Brain pericyte (primary cell): Measurements from ENCODE around the gene CLDN24.
"Not testable (repeated sequence)": the region's sequence is repeated elsewhere in the genome, so short reads cannot be mapped to it uniquely, and the experiment has no call there.

Experiments used
- DNase-seq: peaks from one replicate; pipeline ENCODE4 v3.0.0-alpha.2; 2012; ENCODE audit warnings: low read depth, low spot score

Gene CLDN24

DNA sequence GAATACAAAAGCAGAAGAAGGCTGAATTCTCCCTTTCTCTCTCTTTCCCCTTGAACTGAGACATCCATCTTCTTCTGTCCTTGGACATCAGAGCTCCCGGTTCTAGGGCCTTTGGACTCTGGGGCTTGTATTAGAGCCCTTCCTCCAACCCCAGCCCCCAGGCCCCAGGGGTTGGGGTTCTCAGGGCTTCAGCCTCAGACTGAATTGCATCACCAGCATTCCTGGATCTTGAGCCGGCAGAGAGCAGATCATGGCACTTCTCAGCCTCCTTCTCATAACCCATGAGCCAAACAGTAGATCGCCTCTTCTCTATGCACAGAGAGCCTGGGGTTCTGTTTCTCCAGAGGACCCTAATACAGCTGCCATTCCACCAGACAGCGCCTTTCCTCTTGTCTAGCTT is 25.3 kb upstream of the CLDN24 start:
- no peak for DNase-seq

DNA sequence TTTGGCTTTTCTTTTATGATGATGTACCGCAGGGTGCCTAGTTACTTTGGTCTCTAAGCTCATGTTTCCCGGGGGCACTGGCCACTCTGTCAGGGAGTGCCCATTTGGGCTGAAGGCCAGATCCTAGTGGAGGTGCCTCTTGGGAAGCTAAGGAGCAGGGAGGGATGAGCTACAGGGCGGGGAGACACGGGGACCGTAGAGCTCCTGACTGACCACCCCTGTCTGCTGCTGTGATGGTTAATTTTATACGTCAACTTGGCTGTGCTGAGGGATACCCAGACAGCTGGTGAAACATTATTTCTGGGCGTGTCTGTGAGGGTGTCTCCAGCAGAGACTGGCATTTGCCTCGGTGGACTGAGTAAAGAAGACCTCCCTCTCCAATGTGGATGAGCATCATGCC is 24.9 kb upstream of the CLDN24 start:
- DNase-seq, result no peak

DNA sequence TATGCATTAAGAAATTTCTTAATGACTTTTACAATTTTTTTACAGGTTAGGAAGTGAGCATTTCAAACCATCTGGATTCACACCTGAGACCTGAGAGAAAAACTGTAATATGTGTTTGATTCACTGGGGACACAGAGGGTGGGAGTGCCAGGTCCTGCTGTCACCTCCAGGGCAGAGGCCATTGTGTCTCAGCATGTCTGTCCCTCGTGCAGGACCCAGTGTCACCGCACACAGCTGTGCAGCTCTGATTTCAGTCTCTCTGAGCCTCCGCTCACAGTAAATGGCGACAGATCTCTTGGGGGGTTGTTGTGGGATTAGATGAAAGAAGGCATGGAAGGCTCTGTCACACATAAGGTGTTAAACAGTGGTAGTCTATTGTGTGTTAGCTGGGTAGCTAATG is 23.0 kb upstream of the CLDN24 start:
- no peak for DNase-seq

DNA sequence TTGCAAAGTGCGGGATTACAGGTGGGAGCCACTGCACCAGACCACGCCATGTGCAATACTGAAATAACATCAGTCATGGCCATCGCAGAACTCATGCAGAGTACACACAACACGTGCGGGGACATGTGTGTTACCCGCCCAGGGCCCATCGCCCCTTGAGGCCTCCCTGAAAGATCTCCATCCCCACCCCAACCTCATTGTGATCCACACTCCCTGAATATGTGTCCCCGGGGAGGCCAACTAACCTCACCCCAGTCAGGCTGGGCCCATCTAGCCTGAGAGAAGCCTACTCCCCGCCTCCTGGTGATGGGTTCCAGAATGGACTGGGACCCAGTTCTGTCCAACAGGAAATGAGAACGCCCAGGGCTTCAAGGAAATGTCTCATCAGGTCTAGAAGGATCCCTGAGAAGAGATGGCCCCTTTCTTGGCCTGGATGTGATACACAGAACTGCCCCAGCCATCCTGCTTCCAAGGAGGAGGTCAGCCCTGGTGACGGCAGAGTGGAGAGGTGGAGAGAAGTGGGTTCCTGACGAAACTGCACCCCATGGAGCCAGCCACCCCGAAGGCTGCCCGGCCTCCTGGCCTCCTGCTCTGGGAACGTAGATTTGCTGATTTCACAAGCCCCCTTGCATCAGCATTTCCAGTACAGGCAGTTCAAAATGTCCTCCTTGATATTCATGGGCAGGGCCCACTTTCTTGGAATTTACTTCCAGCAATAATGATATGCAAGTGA is 22.5 kb upstream of the CLDN24 start:
- DNase-seq, result no peak

DNA sequence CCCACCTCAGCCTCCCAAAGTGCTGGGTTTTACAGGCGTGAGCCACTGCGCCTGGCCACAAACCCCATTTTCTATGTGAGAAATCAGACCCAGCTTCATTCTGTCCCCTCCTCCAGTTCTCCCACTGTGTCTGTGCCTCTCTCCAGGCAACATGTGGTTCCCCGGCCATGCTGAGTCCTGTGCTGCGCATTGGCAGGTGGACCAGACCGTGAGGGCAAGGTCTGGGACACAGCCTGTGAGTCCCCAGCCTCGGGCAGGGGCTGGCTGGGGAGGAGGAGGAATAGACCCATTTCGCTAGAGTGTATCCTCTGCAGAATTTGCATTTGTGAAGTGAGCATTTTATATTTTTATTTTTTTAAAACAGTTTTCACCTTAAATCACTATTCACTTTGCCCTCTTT is 21.5 kb upstream of the CLDN24 start:
- DNase-seq, result no peak

DNA sequence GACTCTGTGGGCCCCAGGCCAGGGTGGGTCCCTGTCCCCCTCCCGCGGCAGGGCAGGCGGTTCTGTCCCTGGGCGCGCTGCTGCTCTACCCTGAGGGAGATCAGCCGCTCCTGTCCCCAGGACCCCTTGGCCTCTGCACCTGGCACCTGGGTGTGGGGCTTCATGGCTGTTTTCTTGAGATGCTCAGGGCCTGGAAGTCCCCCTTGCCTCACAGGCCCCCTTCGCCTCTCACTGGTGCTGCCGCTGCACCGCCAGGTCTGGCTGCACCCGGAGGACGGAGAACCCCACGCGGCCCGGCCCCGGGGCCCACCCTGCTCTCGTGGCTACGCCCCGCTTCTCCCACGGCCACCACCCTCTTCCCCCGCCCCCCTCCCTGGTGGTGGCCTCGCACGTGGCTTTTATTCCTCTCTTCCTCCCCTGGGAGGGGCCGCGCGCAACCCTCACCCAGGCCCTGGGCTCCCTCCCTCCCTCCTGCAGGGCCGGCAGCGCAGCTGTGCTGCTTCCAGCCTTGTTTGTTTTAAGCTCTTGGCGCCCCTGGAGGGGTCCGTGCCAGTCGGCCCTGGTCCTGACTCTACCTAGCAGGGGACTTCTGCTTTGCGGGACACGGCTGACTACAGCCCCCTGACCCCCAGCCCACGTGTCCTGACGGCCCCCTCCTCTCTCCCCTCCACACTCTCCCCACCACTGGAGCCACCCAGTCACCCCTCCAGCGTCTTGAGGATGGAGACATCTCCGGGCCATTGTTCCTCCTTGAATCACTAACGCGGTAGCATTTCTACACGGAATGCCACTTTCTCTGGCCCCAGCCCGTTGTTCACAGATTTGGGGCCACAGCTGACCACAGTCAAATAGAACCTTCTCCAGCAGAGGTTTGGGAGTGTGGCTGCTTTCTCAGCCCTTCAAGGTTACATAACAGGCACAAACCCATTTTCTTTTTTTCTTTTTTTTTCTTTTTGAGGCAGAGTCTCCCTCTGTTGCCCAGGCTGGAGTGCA is 20.6 kb upstream of the CLDN24 start:
- no peak for DNase-seq

DNA sequence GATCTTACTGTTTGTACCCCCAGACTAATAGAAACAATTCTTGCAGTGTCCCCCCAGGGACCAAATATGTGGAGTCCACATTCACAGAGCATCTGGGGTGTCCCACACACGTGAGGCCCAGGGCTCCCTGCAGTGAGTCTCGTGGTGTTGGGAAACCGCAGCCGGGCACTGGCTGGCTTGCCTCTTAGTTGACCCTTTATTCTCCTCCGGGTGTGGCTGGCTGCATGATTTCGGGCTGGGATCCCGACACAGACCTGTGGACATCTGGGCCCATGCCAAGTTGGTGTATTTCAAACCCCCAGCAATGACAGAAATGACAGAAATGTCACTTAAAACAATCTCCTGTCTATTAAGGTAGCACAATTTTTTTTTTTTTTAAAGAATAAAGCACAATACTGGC is 15.6 kb upstream of the CLDN24 start:
- peak; percentile 37 for DNase-seq

DNA sequence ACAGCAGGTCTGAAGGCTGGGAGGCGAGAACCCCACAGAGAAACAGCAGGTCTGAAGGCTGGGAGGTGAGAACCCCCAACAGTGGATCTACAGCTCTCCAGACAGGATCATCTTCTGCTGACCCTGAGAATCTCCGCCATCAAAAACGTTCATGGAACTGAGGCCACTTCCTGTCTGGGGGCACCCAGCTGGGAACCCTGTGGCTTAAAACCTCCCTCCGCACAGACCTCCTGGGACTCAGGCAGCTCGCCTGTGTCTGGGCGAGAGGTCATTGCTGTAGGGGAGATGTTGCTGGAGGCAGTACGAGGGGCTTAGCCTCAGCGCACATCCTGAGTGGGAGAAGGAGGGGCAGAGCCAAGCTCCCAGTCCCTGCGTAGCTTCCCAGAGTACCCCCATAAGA is 15.1 kb upstream of the CLDN24 start:
- DNase-seq, result peak; percentile 37

DNA sequence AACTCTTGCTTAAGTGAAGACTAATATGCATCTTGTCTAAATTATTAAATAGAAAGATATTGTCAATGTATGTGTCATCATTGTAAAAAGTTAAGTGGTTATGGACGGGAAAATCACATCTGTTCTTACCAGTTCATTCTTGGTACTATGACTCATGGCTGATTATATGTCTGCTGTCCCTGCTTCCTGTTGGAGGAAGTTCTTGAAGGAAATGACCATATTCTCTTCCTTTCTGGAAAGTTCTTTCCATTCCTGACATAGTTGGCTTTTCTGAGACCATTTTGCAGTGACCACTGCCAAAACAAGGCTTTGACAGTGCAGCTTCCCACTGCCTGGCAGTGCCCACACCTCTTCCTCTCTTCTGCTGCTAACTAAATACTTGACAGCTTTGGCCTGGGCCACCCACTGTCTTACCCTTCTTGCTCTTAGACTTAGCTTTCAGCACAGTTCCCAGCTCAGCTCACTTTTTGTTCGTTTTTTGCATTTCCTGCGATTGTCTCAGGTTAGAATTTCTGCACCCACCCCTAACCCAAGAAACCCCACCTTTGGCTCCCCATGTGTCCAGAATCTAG is 13.2 kb upstream of the CLDN24 start:
- peak; percentile 26 for DNase-seq

DNA sequence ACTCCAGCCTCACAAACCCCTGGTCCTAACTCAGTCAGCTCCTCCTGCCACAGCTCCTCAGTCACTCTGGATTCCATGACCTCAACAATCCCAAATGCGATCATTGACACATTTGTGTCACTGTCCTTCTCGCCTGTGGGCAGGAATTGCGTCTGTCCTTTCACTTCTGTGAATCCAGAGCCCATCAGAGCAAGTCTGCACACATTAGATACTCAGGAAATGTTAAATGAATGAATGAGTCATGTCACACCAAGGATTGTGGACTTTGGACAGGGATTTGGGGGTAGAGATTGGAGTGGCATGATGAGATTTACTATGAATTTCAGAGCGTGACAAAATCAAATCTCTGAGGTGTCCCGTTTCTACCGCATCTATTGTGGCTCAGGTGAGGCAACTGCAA is 11.8 kb upstream of the CLDN24 start:
- DNase-seq, result no peak

DNA sequence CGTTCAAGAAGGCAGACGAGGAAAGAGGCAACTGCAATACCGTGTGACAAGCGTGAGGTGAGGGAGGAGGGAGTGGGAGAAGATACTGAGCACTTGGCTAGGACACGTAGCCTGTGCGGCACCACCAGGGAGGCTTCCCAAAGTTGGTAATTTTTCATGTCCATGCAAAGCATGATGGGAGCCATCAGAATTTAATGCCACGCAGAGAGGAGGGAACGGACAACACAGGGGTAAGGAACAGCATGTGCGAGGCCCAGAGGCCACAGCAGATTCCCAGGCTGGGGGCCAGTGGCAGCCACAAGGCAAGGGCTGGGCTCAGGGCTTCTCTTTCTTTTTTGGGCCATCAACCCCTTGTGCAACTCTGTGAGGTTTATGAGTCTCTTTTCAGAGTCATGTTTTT is 11.0 kb upstream of the CLDN24 start:
- DNase-seq, result no peak

DNA sequence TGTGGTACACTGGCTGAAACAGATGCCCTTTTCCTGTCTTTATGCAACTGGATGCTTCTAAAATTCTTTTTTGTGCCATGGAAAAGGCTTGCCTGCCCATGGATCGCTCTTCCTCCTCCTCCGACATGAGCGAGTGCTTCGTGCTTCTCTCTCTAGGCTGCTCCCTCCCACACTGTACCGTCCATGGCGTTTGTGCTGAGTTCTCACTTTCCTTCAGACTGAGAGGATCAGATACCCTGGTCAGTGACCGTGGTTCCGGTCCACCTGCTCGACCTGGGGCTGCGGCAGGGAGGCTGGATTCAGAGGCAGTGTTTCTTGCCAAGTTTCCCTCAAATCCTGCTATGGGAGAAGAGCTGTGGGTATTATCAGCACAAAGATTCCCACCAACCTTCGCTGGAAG is 10.2 kb upstream of the CLDN24 start:
- no peak for DNase-seq

DNA sequence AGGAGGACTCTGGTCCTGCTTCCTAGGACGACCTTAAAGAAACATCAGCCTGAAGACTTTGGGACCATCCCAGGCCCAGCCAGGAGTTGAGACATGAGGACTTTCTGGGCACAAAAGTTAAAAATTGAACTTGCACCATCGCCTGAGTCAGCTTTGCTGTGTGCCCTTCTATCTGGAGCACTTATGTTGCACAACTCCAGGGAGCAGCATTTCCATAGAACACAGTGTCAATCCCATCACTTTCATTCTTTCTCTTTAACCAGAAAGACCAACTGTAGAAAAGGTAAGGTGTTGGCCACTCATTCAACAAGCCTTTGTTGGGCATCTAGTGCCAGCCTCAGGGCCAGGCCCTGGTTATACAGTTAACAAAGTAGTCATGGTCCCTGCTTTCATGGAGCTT is 8.6 kb upstream of the CLDN24 start:
- DNase-seq, result no peak

DNA sequence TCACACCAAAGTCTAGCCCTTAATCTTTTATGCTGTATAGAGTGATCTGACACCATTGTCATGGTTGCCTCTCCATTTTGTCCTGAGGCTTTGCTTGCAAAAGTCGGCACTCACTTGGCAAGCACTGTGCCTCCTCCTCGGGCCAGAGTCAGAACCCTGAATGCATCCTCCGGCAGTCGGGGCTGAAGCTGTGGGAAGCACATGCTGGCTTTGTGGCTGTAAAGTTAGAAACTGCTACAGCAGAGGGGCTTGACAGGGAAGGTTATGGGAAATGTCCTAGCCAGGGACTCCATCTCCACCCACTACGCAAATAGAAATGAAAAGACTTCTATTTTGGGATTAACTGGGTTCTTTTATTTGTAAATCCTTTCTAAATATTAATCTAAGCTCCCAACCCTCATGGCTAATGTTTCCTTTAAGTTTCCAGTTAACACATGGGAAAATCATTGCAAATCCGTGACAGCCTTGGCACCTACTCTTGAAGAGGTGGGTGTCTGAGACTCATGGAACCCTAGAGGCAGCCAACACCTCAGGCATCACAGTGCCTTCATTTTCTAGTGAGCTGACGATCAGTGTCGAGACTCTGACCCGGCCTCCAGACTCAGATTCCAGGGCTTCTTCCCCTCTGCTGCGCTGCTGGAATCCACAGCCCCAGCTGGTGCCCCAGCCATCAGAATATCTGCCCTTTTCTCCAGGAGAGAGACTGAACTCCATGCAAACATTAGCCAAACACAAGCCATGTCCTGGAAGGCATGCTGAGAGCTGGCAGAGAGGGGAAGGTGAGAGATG is 7.9 kb upstream of the CLDN24 start:
- DNase-seq, result no peak

DNA sequence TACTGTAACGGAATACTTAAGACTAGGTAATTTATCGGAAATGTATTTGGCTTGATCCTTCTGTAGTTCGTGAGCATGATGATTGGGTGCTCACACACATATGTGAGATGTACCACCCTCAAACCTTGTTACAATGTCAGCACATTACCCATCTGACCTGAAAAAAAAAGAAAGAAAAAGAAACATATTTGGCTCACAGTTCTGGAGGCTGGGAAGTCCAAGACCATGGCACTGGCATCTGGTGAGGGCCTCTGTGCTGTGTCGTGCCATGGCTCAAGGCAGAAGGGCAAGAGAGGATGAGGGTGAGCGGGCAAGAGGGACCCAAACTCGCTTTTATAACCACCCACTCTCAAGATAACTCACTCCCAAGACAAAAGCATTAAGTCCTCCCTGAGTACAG is 7.0 kb upstream of the CLDN24 start:
- no peak for DNase-seq

DNA sequence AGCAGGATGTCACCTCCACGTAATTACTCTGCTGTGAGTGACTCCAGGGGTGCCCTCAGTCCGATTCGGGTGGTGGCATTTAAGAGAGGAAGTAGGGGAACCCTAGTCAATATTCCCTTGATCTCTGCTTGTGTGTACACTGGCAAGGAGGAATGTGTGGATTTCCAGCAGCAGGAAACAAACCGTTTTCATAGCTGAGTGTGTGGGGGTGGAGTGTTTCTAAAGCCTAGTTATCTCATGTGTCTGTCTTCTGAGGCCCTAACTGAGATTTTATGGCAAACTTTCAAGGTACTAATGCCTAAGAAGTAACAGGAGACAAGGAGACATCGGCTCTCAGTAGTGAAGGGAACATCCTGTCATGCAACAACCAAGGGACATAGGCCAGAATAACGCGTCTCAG is 6.6 kb upstream of the CLDN24 start:
- DNase-seq, result no peak

DNA sequence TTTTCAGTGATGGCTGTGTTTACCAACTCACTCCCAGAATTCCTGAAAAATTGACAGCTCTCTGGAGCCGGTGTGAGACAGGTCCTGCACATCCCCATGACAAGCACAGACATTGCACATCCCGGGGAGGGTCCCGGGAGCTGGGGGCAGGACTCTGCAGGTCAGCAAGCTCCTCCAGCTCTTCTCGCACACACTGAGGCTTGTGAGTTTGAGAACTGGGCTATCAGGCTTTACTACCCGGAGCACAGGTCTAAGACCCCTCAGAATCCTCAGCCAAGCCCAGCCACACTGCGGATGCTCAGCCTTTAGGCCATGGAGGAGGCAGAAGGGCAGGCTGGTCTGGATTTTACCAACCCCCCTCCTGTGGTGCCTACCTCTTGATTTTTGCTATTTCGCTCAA is 5.6 kb upstream of the CLDN24 start:
- DNase-seq, result no peak

DNA sequence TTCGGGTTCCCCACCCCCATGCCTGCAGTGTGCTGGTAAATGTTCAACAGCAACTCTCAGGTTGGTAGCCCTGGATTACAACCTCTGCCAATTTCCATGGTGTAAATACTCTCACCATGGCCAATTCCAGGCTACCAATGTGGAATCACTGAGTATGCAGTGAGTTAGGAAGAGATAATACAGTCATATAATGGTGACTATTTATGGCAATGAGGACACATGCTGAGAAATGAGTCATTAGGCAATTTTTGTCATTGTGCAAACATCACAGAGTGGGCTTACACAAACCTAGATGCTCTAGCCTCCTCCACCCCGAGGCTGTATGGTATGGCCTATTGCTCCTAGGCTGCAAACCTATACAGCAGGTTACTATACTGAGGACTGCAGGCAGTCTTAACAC is 4.6 kb upstream of the CLDN24 start:
- DNase-seq, result no peak

DNA sequence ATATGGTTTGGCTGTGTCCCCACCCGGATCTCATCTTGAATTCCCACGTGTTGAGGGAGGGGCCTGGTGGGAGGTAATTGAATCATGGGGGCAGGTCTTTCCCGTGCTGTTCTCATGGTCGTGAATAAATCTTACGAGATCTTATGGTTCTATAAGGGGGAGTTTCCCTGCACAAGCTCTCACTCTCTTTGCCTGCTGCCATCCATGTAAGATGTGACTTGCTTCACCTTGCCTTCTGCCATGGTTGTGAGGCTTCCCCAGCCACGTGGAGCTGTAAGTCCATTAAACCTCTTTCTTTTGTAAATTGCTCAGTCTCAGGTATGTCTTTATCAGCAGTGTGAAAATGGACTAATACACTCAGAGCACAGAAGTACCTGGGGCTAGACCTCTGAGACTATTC is 4.2 kb upstream of the CLDN24 start:
- DNase-seq, result not testable (repeated sequence)

DNA sequence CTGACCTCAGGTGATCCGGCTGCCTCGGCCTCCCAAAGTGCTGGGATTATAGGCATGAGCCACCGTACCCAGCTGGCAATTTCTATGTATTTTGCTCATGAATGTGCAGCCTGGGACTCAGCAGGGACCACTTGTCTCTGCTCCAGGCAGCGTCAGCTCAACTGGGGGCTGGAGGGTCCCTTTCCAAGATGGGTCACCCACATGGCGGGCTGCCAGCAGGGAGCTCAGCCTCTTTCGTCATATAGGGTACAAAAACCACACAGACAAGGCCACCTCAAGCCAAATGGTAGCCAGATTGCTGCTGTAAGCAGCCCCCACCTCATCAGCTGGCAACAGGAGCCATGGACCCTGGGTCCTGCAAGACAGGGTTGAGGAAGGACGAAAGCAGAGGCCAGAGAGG is 2.4 kb upstream of the CLDN24 start:
- DNase-seq, result no peak

DNA sequence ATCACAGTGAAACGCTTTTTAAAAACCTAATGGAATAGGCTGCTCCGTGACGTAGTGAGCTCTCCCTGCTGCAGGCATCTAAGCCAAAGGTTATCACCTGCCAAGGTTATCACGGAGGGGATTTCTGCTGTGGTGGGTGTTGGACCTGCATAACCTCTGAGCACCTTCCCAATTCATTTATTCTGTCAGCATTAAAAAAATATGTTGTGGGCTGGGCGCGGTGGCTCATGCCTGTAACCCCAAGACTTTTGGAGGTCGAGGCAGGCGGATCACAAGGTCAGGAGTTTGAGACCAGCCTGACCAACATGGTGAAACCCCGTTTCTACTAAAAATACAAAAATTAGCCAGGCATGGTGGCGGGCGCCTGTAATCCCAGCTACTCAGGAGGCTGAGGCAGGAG is 1.8 kb upstream of the CLDN24 start:
- not testable (repeated sequence) for DNase-seq

DNA sequence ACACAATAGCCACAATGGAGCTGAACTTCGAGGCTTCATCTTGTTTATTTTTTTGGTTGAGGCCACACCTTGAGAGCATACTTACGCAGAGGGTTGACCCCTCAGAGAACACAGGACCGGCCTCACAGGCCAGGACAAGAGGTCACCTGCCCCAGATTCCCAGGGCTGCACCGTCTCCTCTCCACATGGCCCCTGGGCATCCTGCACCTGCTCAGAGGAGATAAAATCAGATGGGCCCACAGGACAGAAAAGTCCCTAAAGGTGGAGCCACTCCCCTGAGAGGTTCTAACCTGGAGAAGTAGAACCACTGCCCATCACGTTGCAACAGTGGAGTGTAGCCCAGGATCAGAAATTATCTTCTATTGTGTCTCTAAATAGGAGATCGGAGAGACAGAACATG is 1.1 kb upstream of the CLDN24 start:
- no peak for DNase-seq
